GM12865 (cell line): ENCODE data around the gene LAD1.

ENCODE experiments used
- DNase-seq: peaks from one replicate; pipeline ENCODE4 v3.0.0; 2010; ENCODE audit warnings: low read depth
- H3K4me3 ChIP-seq: 2 replicates; pipeline ENCODE4 v1.5.1; 2011; ENCODE audit warnings: mild to moderate bottlenecking, low read depth, low read length, control low read depth
- TF ChIP-seq, protein P1 (sequence below): IDR thresholded peaks from 2 replicates; pipeline ENCODE4 v1.5.1; 2011; ENCODE audit warnings: low read length, control low read depth, low read depth, inconsistent platforms; ENCODE audit not compliant: insufficient read depth; ENCODE audit errors: missing control alignments

Gene LAD1

DNA sequence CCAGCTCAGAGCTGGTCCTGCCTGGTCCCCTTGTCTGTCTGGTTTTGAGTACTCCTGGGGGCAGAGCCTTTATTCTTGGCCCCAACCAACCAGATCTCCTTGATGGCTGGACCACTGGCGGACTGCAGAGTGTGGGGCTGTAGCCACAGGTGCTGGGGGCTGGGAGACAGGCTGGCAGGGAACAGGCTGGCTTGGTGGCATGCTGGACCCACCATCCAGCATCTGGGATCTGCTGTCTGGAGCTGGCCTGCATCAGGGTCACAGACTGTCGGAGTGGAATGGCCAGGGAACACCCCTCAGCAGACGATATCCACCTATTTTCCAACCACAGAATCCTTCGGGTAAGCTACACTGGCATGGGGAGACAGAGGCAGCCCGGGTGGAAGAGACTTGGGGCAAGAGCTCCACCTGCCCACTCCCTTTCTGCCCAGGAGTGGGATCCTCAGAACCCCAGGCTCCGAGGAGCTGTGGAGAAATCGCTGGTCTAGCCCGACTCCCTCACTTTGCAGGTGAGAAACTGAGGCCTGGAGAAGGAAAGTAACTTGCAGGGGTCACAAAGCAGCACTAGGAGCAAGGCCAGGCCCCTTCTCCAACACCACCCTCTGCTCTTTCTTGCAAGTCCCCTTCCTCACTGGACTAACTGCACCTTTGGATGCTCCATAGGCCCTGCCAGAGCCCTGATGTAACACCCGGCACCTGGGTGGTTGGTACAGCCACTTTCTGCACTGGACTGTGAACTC, 62.2 kb downstream of the LAD1 start:
- TF ChIP-seq, protein P1, sequence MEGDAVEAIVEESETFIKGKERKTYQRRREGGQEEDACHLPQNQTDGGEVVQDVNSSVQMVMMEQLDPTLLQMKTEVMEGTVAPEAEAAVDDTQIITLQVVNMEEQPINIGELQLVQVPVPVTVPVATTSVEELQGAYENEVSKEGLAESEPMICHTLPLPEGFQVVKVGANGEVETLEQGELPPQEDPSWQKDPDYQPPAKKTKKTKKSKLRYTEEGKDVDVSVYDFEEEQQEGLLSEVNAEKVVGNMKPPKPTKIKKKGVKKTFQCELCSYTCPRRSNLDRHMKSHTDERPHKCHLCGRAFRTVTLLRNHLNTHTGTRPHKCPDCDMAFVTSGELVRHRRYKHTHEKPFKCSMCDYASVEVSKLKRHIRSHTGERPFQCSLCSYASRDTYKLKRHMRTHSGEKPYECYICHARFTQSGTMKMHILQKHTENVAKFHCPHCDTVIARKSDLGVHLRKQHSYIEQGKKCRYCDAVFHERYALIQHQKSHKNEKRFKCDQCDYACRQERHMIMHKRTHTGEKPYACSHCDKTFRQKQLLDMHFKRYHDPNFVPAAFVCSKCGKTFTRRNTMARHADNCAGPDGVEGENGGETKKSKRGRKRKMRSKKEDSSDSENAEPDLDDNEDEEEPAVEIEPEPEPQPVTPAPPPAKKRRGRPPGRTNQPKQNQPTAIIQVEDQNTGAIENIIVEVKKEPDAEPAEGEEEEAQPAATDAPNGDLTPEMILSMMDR, result no peak
- DNase-seq, result no peak

DNA sequence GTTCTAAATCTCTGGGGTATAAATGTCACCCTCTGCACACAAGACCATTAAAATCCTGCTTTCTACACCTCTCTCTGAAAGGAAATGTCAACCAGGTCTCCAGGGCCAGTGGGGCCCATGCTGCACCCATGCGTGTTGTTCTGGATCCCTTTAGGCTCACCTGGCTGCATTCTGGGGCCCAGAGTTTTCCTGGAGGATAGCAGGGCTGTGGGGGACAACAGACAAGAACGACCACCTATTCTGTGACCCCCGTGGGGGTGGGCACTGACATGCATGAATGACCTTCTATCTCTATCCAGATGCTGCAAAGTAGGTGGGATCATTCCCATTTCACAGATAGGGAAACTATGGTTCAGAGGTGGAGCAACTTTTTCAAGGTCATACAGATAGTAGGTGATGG, 63.2 kb downstream of the LAD1 start:
- DNase-seq, result no peak
- TF ChIP-seq, protein P1, result no peak
- no peak overlapping the region for H3K4me3 ChIP-seq

More for the DNA sequence above, 62.2 kb downstream of the LAD1 start:
- no peak overlapping the region for H3K4me3 ChIP-seq

DNA sequence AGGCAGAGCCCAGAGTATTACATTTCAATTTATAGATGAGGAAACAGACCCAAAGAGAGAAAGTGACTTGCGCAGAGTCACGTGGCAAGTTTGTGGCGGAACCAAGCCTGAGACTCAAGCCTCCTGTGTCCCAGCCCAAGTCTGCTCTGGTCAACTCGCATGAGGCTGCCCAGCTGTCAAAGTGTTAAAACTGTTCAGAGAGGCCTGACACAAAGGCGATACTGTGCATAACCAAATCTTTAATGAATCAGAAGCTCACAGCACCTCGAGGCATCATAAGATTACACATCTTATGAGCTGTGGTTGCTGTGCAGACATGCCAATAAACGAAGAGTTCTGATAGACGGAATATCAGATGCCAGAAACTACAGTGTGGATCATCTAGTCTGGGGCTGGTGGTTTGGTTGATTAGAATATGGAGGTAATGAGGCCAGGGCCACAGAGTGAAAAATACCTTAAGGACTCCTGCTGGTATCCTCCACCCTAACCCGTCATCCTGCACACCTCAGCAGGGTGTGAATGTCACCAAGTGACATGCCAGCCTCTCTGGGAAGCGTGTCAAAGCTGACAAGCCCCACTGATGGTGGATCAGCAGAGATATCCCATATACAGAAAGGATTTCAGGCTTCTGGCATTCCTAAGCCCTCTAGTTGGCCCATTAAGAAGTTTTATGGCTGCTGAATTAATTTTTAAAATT, 63.8 kb downstream of the LAD1 start:
- no peak overlapping the region for H3K4me3 ChIP-seq
- no peak for DNase-seq
- TF ChIP-seq, protein P1, result no peak

DNA sequence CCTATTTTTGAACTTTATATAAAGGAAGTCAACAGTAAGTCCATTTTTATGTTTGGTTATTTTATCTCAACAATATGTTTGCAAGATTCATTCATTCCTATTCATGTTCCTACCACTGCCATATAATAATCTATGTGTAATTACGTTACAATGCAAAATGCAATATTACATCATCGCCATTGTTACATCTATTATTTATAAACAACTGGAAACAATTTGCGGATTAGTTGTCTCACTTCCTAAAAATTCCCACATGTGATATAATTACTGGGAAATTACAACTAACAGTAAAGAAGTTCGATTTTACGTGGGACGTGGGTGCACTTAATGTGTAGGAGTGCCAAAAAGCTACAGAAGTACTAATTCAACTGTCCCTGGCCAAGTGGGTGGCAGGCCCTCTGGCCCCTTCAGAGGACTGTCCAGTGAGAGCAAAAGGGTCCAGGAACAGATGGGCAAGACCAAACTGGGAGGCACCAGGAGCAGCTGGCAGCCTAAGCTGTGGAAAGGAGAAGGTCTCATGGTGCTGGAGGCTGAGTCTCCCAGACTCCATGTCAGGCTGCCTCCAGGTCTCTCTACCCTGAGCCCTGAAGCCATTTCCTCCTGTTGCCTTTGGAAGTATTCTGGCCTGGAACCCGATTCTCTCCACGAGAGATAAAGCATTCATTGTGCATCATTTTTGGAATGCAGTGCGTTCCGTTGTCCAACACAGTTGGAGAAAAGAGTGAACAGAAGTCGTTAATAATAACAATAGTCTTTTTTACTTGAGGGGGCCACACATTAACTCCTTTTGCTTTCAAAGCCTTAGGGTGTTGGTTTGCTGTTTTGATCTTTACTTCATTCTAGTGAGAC, 64.6 kb downstream of the LAD1 start:
- no peak for DNase-seq
- H3K4me3 ChIP-seq, result no peak overlapping the region
- TF ChIP-seq, protein P1, result no peak

DNA sequence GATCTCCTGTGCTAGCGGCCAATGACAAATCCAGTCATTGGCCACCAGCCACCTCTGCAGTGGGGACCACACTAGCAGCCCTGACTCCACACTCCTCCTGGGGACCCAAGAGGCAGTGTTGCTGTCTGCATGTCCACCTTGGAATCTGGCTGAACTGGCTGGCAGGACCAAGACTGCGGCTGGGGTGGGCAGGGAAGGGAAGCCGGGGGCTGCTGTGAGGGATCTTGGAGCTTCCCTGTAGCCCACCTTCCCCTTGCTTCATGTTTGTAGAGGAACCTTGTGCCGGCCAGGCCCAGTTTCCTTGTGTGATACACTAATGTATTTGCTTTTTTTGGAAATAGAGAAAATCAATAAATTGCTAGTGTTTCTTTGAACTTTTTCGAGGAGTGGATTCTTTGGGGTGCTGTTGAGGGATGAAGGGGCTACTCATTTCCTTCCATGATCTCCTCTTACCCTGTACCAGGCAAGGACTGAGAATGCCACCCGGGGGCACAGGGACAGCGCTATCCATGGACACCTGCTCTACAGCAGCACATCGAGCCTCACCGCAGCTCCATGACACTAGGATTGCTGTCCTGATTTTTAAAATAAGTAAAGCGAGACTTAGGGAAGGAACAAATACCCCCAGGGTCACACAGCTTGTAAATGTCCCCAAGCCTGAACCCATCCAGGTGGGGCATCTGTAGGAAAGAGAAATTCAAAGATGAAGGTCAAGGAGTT, 66.3 kb downstream of the LAD1 start:
- TF ChIP-seq, protein P1, result no peak
- no peak overlapping the region for H3K4me3 ChIP-seq
- DNase-seq, result no peak

DNA sequence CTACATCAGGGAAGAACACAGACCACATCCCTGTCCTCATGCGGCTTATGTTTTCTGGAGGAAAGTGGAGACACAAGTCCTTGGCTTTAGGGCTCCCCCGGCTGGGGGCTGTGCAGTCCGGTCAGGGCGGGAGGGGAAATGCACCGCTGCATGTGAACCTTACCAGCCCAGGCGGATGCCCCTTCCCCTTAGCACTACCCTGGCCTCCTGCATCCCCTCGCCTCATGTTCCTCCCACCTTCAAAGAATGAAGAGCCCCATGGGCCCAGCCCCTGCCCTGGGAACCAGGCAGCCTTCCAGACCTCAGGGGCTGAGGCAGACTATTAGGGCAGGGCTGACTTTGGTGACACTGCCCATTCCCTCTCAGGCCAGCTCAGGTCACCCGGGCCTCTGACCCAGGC, 67.1 kb downstream of the LAD1 start:
- no peak for DNase-seq
- H3K4me3 ChIP-seq, result no peak overlapping the region
- TF ChIP-seq, protein P1, result no peak
